Measurements from ENCODE around the gene VAT1. TPM values are rescaled to one million over a fixed set of nuclear protein-coding genes. Genes with fewer than 3 reads are reported as not detected.
A peak's percentile ranks its signal among the peaks of the same experiment; 100 is the strongest.

The VAT1 gene
- total and polyA plus RNA-seq, 9 of the 15 experiments (the other 6 are each of a cell fraction or from before 2014, with no cell fraction given): 29.4 to 153 (median 66.7) TPM

GRCh38 chr17:42980766-42981397 lies 41.3 kb downstream of the VAT1 start (continued):
- TF ChIP-seq ATF1 (CRISPR knock-in tag; IDR thresholded peaks at IDR 0.05) (no peak), ATF1 (tag; IDR thresholded peaks at IDR 0.05) (peak; percentile 75; the same call in 1 of the 2 replicates), BRF1 (IDR thresholded peaks at IDR 0.05; ENCODE audit: borderline replicate concordance, extremely low read depth, insufficient read length) (no peak), SRSF1 (IDR thresholded peaks at IDR 0.05; ENCODE audit: low read depth, low read length) (no peak), MAFF (IDR thresholded peaks at IDR 0.05; ENCODE audit: low read length) (no peak), ATF7 (IDR thresholded peaks at IDR 0.05) (no peak; the same call in 1 of the 2 replicates), ZNF76 (CRISPR knock-in tag; IDR thresholded peaks at IDR 0.05; ENCODE audit: borderline replicate concordance) (no peak), NRF1 (conservative IDR thresholded peaks at IDR 0.05 in 1 of 2, IDR thresholded peaks at IDR 0.05 in 1 of 2) (peak; percentile 87 to 90), EP400 (IDR thresholded peaks at IDR 0.05) (peak; percentile 44; the same call in 1 of the 2 replicates), E4F1 (CRISPR knock-in tag; IDR thresholded peaks at IDR 0.05; ENCODE audit: borderline replicate concordance) (no peak), FIP1L1 (IDR thresholded peaks at IDR 0.05; ENCODE audit: low read depth, low read length, poor library complexity, severe bottlenecking) (peak; percentile 79), SIN3A (IDR thresholded peaks at IDR 0.05; ENCODE audit: borderline replicate concordance in 2 of 2, control insufficient read depth in 1 of 2, low read depth in 2 of 2, low read length in 2 of 2) (peak in 1 of 2 experiments; percentile 62; a peak in 1 of 4 replicates), KLF1 (tag; IDR thresholded peaks at IDR 0.05) (no peak), FOXP1 (CRISPR knock-in tag; IDR thresholded peaks at IDR 0.05) (0 out of 2 replicates have a peak, but pooled peaks have one; percentile 70), PCBP2 (IDR thresholded peaks at IDR 0.05; ENCODE audit: low read depth, low read length, poor library complexity, severe bottlenecking) (no peak), ZNF511 (CRISPR knock-in tag; IDR thresholded peaks at IDR 0.05) (no peak), PRDM10 (IDR thresholded peaks at IDR 0.05; ENCODE audit: partially characterized antibody) (no peak), PATZ1 (CRISPR knock-in tag; IDR thresholded peaks at IDR 0.05; ENCODE audit: borderline replicate concordance) (no peak), POLR3A (IDR thresholded peaks at IDR 0.05; ENCODE audit: borderline replicate concordance, extremely low read depth, insufficient read depth, insufficient read length) (no peak)

Measured in K562 (cell line).